Endometrium (tissue), 2 donors: ENCODE results near the gene CEP55.

Experiments
- FAIRE-seq: peaks from 2 replicates; lab custom pipeline; 2012; peaks lifted over from hg19 to GRCh38; lab: Jason Lieb, UNC
- donor health status: control.
- donor health status: control.

Gene CEP55

GRCh38 chr10:93566435-93567276 is 70.2 kb downstream of the CEP55 start, which contains the start of gene FFAR4:
Gene FFAR4, plus strand, starts transcription at chr10:93566665. Its CDS starts 56 bp downstream, at chr10:93566721.
- no peak for FAIRE-seq

DNA sequence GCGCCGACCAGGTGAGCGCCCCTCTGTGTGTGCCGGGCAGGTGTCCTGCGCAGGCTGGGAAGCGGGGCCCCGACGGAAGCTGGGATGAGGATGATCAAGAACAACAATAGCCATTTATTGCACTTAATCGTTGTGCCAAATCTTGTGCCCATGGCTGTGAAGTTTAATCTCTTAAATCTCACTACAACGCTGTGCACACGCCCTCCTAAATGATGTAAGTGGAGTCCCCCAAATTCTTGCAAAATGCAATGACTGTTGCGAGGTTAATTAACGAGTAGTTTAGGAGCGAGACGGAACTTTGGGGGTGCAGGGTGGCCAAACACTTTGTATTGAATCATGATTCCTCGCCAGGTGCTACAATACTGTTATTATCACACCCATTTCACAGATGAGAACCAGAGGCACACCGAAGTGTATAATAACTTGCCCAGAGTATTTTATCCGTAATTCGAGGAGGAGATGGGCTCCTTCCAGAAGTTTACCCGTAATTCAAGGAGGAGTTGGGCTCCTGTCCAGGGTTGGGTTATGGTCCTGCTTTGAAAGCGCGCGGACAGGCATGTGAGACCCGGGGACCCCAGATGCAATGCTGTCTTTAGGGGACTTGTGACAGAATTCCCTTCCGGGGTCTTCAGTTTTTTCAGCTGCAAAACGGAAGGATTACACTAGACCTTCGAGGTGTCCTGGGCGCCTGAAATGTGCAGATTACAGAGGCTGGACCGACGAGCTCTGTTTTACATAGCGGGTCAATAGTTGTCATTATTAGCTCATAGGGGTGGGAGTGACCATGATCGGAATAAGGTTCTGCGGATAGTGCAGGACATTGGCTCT is 71.1 kb downstream of the CEP55 start:
- no peak for FAIRE-seq

GRCh38 chr10:93568105-93568390 is 71.6 kb downstream of the CEP55 start:
- FAIRE-seq: no peak

GRCh38 chr10:93570383-93570782 is 74.0 kb downstream of the CEP55 start:
- no peak for FAIRE-seq

- no peak for FAIRE-seq
Observed at GRCh38 chr10:93572606-93573005, 76.2 kb downstream of the CEP55 start.

DNA sequence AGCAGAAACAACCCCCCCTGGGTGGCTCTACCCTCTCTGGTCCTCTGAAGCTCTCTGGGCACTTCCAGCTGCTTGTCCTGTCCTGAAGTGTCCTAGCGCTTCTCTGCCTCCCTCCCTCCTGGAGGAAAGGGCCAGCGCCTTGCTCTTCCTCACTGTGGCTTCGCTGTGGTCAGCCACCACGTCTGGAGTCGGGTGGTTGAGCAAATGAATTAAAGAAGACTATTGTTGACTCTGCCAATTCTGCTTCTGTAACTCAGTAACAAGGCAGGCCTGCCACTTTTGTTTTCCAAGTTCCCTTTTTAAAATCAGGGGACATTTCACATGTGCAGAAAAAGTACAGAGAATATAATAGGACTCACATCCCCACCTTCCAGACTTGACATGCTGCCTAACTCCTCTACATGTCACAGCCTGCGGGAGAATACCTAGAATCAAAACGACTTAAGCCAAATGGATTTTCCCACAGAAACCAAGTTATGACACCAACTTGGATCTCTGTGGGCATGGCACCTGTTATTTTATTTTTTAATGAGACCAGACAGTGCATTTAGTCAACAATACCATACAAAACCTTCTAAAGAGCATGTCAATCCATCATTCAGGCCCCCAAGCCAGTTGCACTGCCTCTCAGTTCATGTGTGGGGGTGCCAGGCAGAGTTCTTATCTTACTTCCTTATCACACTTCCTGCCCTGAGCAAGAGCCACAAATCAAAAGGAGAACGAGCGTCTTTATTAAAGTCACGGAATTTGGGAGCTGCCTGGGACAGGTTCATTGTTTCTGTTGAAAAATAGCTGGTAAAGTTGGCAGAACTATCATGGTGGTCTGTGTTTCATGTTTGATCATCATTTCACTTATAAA is 76.9 kb downstream of the CEP55 start:
- no peak for FAIRE-seq

DNA sequence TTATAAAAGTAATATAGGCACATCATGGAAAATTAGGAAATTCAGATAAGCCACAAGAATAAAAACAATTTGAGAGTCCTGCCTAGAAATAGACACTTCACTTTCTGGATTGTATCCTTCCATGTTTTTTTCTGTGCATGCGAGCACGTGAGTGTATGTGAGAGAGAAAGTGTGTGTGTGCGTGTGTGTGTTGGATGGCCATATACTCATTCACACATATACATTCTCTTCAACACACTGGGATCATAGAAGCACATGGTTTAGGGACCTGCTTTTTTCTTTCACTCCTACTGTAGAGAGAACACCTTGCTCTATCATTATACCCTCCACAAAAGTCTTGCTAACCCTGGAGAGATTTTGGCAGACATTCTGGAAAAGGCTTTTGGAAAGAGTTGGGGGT is 77.5 kb downstream of the CEP55 start:
- FAIRE-seq: no peak

DNA sequence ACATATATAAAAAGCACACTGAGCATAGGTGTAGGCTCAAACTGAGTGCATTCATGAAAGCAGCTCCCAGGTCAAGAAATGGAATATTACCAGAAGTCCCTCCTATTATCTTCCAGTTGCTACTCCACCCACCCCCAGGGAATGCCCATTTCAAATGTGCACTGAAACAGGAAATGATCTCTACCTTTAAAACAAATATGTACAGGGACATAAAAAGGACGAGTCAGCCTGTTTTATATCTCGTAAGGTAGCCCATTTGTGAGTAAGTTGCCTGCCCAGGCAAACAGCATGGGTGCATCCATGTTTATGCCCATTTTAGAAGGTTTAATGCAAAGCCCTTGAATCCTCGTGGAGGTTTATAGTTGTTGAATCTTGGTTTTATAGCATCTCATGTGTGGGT is 80.5 kb downstream of the CEP55 start:
- FAIRE-seq: no peak

DNA sequence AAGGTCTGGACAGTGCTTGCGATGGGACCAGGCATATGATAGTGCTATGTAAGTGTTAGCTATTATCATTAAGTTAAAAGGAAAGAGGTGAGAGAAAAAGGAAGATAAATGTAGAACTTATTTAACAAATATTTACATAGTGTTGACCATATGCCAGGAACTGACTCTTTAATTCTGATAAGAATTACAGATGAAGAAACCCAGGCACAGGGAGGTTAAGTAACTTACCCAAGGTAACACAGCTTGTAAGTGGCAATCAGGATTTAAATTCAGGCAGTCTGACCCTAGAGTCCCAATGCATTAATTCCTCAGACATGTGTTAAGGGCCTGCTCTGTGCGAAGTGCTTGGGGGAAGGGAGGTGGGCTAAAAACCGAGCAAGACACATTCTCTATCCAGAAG is 81.2 kb downstream of the CEP55 start:
- FAIRE-seq: no peak
